H1 (cell line): ENCODE results near the gene SAPCD1. TPM values are rescaled to one million over a fixed set of nuclear protein-coding genes. Genes with fewer than 3 reads are reported as not detected.

ENCODE experiments used
- CTCF ChIA-PET: fragments of 300-600 bp; sonication (Branson Sonifier 250); formaldehyde crosslinking; loops from one replicate; lab custom pipeline; 2021; ENCODE audit not compliant: partially characterized antibody; lab: Charles Lee
- POLR2A ChIA-PET: fragments of 300-600 bp; sonication (Branson Sonifier 250); formaldehyde crosslinking; loops from one replicate; lab custom pipeline; 2021; ENCODE audit warnings: inconsistent platforms; ENCODE audit not compliant: partially characterized antibody; lab: Charles Lee
- DNase-seq, 2 experiments: peaks; one replicate each; pipeline versions ENCODE4 v3.0.0 to v3.0.0-alpha.2; 2010 to 2022; ENCODE audit warnings: low spot score in 2 of 2, low read depth in 1 of 2, mixed read lengths in 1 of 2
- FAIRE-seq: peaks from 2 replicates; lab custom pipeline; 2011; peaks lifted over from hg19 to GRCh38; lab: Jason Lieb, UNC
- H2AFZ ChIP-seq: 2 replicates; pipeline ENCODE4 v1.8.1; 2012; ENCODE audit warnings: low read length, inconsistent platforms
- H2AK5ac ChIP-seq: 2 replicates; pipeline ENCODE4 v1.6.1; 2013; ENCODE audit warnings: low read depth, low read length
- H2BK120ac ChIP-seq: replicated peaks from 2 replicates; pipeline ENCODE3; 2013; ENCODE audit warnings: low read depth, low read length, inconsistent platforms
- H2BK12ac ChIP-seq: 2 replicates; pipeline ENCODE4 v1.6.1; 2013; ENCODE audit warnings: low read depth, low read length
- H2BK15ac ChIP-seq: 2 replicates; pipeline ENCODE4 v1.6.1; 2013; ENCODE audit warnings: low read length
- H2BK20ac ChIP-seq: 2 replicates; pipeline ENCODE4 v1.6.1; 2013; ENCODE audit warnings: low read length
- H2BK5ac ChIP-seq: 2 replicates; pipeline ENCODE4 v1.6.1; 2013; ENCODE audit warnings: low read depth, low read length
- H3K14ac ChIP-seq: 2 replicates; pipeline ENCODE4 v1.6.1; 2013; ENCODE audit warnings: inconsistent platforms; ENCODE audit not compliant: insufficient read length
- H3K18ac ChIP-seq: 2 replicates; pipeline ENCODE4 v1.6.1; 2013; ENCODE audit warnings: low read length; ENCODE audit errors: extremely low read depth
- H3K23ac ChIP-seq: 2 replicates; pipeline ENCODE4 v1.6.1; 2013; ENCODE audit warnings: inconsistent platforms; ENCODE audit not compliant: insufficient read length
- H3K23me2 ChIP-seq: 2 replicates; pipeline ENCODE4 v1.6.1; 2013; ENCODE audit warnings: low read depth, low read length
- H3K27ac ChIP-seq: 2 replicates; pipeline ENCODE4 v1.6.1; 2011; ENCODE audit warnings: low read depth, low read length, inconsistent platforms
- H3K27me3 ChIP-seq, 4 experiments: replicated peaks in 1 of 4; 1 replicate in 1 of 4; 2 replicates in 3 of 4; pipeline versions ENCODE4 v1.6.1 to v1.8.1; 2011 to 2013; ENCODE audit warnings: low read length in 3 of 4, mild to moderate bottlenecking in 3 of 4, inconsistent platforms in 2 of 4, mixed read lengths in 2 of 4, moderate library complexity in 1 of 4; ENCODE audit not compliant: control insufficient read depth in 3 of 4, insufficient read depth in 3 of 4; ENCODE audit errors: extremely low read depth in 1 of 4
- H3K36me3 ChIP-seq, 4 experiments: 2 replicates each; pipeline versions ENCODE4 v1.6.1 to v1.8.1; 2011 to 2013; ENCODE audit warnings: mild to moderate bottlenecking in 4 of 4, low read length in 3 of 4, moderate library complexity in 2 of 4, control low read depth in 1 of 4, inconsistent platforms in 1 of 4; ENCODE audit not compliant: insufficient read depth in 4 of 4, control insufficient read depth in 2 of 4
- H3K4ac ChIP-seq: replicated peaks from 2 replicates; pipeline ENCODE3; 2013; ENCODE audit warnings: low read length, low read depth, mixed read lengths, inconsistent platforms; ENCODE audit not compliant: insufficient read length
- H3K4me1 ChIP-seq, 4 experiments: replicated peaks in 1 of 4; 1 replicate in 1 of 4; 2 replicates in 3 of 4; pipeline versions ENCODE4 v1.6.1 to v1.8.1; 2011 to 2013; ENCODE audit warnings: low read length in 3 of 4, inconsistent platforms in 2 of 4, mixed read lengths in 1 of 4; ENCODE audit not compliant: insufficient read depth in 4 of 4, control insufficient read depth in 3 of 4
- H3K4me2 ChIP-seq, 2 experiments: 2 replicates each; pipeline versions ENCODE4 v1.6.1 to v1.8.1; 2011 to 2013; ENCODE audit warnings: low read depth in 2 of 2, low read length in 2 of 2, control low read depth in 1 of 2, inconsistent platforms in 1 of 2, mild to moderate bottlenecking in 1 of 2; ENCODE audit not compliant: insufficient read depth in 1 of 2
- H3K4me3 ChIP-seq, 4 experiments: fragments of 200-600, 300-600 bp in 1 of 4; sonication (generic), shearing (Covaris generic), sonication (Bioruptor Twin) in 1 of 4; 2 replicates each; pipeline versions ENCODE4 v1.5.1 to v1.8.1; 2011 to 2016; ENCODE audit warnings: low read length in 4 of 4, low read depth in 3 of 4, control low read depth in 2 of 4, inconsistent platforms in 2 of 4, mild to moderate bottlenecking in 2 of 4, mixed read lengths in 1 of 4, moderate library complexity in 1 of 4; ENCODE audit not compliant: insufficient read depth in 2 of 4; ENCODE audit errors: extremely low read depth in 1 of 4
- H3K56ac ChIP-seq: replicated peaks from 2 replicates; pipeline ENCODE3; 2013; ENCODE audit warnings: low read depth, mild to moderate bottlenecking, mixed read lengths, low read length, inconsistent platforms; ENCODE audit not compliant: insufficient read length
- H3K79me1 ChIP-seq: 2 replicates; pipeline ENCODE4 v1.6.1; 2013; ENCODE audit warnings: low read depth, low read length, control low read depth
- H3K79me2 ChIP-seq, 2 experiments: 2 replicates each; pipeline versions ENCODE4 v1.6.1 to v1.8.1; 2012 to 2013; ENCODE audit warnings: low read length in 2 of 2, mild to moderate bottlenecking in 2 of 2, inconsistent platforms in 1 of 2; ENCODE audit not compliant: insufficient read depth in 2 of 2, control insufficient read depth in 1 of 2
- H3K9ac ChIP-seq, 4 experiments: replicated peaks in 1 of 4; 1 replicate in 1 of 4; 2 replicates in 3 of 4; pipeline versions ENCODE4 v1.6.1 to v1.8.1; 2011 to 2013; ENCODE audit warnings: low read depth in 3 of 4, low read length in 3 of 4, control low read depth in 2 of 4, mild to moderate bottlenecking in 2 of 4, moderate library complexity in 2 of 4, inconsistent platforms in 1 of 4; ENCODE audit errors: extremely low read depth in 1 of 4
- H3K9me3 ChIP-seq, 2 experiments: 2 replicates each; pipeline versions ENCODE4 v1.6.1 to v1.8.1; 2012 to 2013; ENCODE audit warnings: mild to moderate bottlenecking in 2 of 2, moderate library complexity in 2 of 2, control low read depth in 1 of 2, inconsistent platforms in 1 of 2, low read depth in 1 of 2, low read length in 1 of 2, mixed read lengths in 1 of 2; ENCODE audit not compliant: insufficient read depth in 2 of 2
- H4K20me1 ChIP-seq, 2 experiments: replicated peaks in 1 of 2; 2 replicates each; pipeline versions ENCODE3 to v1.8.1; 2011 to 2013; ENCODE audit warnings: inconsistent platforms in 2 of 2, low read length in 2 of 2, mild to moderate bottlenecking in 1 of 2; ENCODE audit not compliant: insufficient read depth in 2 of 2, control insufficient read depth in 1 of 2
- H4K5ac ChIP-seq: 2 replicates; pipeline ENCODE4 v1.6.1; 2013; ENCODE audit warnings: low read length, low read depth, mixed read lengths, inconsistent platforms; ENCODE audit not compliant: insufficient read length
- H4K8ac ChIP-seq: 2 replicates; pipeline ENCODE4 v1.8.0; 2013; ENCODE audit warnings: mild to moderate bottlenecking, moderate library complexity, low read length, inconsistent platforms; ENCODE audit not compliant: insufficient read depth; ENCODE audit errors: extremely low read depth
- H4K91ac ChIP-seq: replicated peaks from 2 replicates; pipeline ENCODE3; 2013; ENCODE audit warnings: low read length, mixed read lengths, inconsistent platforms; ENCODE audit not compliant: insufficient read length
- BACH1 ChIP-seq: IDR thresholded peaks from 2 replicates; pipeline ENCODE4 v1.6.1; 2012; ENCODE audit warnings: low read length, improper control_type of control experiment
- CEBPB ChIP-seq: IDR thresholded peaks from 2 replicates; pipeline ENCODE4 v1.6.1; 2012; ENCODE audit warnings: low read depth, low read length
- HDAC6 ChIP-seq: IDR thresholded peaks from one replicate; pipeline ENCODE4 v1.7.1; 2012; ENCODE audit warnings: low read depth, mild to moderate bottlenecking, inconsistent platforms, low read length, moderate library complexity
- JUN ChIP-seq: IDR thresholded peaks from 2 replicates; pipeline ENCODE4 v1.6.1; 2011; ENCODE audit warnings: low read depth, mild to moderate bottlenecking, improper control_type of control experiment, low read length
- KDM1A ChIP-seq: fragments of 200-600, 300-600 bp; sonication (generic); IDR thresholded peaks from 2 replicates; pipeline ENCODE4 v1.7.1; 2016; ENCODE audit warnings: mild to moderate bottlenecking, low read length, borderline replicate concordance
- RAD21 ChIP-seq, 2 experiments: IDR thresholded peaks in 1 of 2; conservative IDR thresholded peaks in 1 of 2; 2 replicates each; pipeline ENCODE4 v1.6.1; 2011; ENCODE audit warnings: low read depth in 2 of 2, low read length in 2 of 2, improper control_type of control experiment in 1 of 2, inconsistent platforms in 1 of 2, mild to moderate bottlenecking in 1 of 2, moderate library complexity in 1 of 2
- SP2 ChIP-seq: IDR thresholded peaks from 2 replicates; pipeline ENCODE4 v1.6.1; 2012; ENCODE audit warnings: mild to moderate bottlenecking, low read length, inconsistent platforms
- SP4 ChIP-seq: IDR thresholded peaks from 2 replicates; pipeline ENCODE4 v1.6.1; 2012; ENCODE audit warnings: low read length, inconsistent platforms
- TEAD4 ChIP-seq: IDR thresholded peaks from 2 replicates; pipeline ENCODE4 v1.6.1; 2012; ENCODE audit warnings: low read depth, low read length, inconsistent platforms, mixed read lengths
- ZNF274 ChIP-seq: IDR thresholded peaks from 2 replicates; pipeline ENCODE4 v1.7.0; 2012; ENCODE audit warnings: low read length, borderline replicate concordance; ENCODE audit errors: extremely low read depth
- WGBS, 2 experiments: shearing (Covaris generic) in 1 of 2; methylation state at CpG; one replicate each; pipeline versions ENCODE4 v1.1.6 to v1.1.7; 2013 to 2015; ENCODE audit warnings: low lambda C conversion rate in 2 of 2, mixed read lengths in 2 of 2, inconsistent platforms in 1 of 2, low coverage in 1 of 2, missing lambda C conversion rate in 1 of 2; ENCODE audit not compliant: insufficient replicate concordance in 2 of 2, insufficient coverage in 1 of 2, insufficient read length in 1 of 2; ENCODE audit errors: extremely low coverage in 1 of 2, missing lambda C conversion rate in 1 of 2; 5-methylcytosine and 5-hydroxymethylcytosine counted together
- polyA plus RNA-seq, 7 experiments: library from polyadenylated mRNA; depleted of rRNA in 3 of 7; stranded (reverse) in 5 of 7; unstranded in 2 of 7; fragments of >200 nt in 5 of 7; fragments of 200-250 nt in 2 of 7; gene quantifications; 1 replicate in 5 of 7; 2 replicates in 1 of 7; 4 replicates in 1 of 7; pipeline versions ENCODE4 v1.2.1 to v1.2.3, GENCODE V29; 2011 to 2013; ENCODE audit warnings: missing spikeins in 2 of 7, mixed read lengths in 2 of 7
- total RNA-seq: library from RNA; stranded (reverse); fragmentation: NEBNext Ultra II Directional; extraction: Animal tissue kit (Norgen Biotek cat#: 25700); gene quantifications from 2 replicates; pipeline ENCODE4 v1.2.1, GENCODE V29; 2021
- TF ChIP-seq, protein P1 (sequence below), 3 experiments: IDR thresholded peaks; 1 replicate in 2 of 3; 2 replicates in 1 of 3; pipeline versions ENCODE4 v1.5.1 to v1.6.1; 2011; ENCODE audit warnings: low read length in 3 of 3, mild to moderate bottlenecking in 3 of 3, inconsistent platforms in 2 of 3, low read depth in 1 of 3, moderate library complexity in 1 of 3; ENCODE audit not compliant: insufficient read depth in 1 of 3; ENCODE audit errors: control extremely low read depth in 1 of 3

Gene SAPCD1
- total and polyA plus RNA-seq, 2 of the 8 experiments (the other 6 are each of a cell fraction or from before 2014, with no cell fraction given): 3.1 to 5.9 TPM

DNA sequence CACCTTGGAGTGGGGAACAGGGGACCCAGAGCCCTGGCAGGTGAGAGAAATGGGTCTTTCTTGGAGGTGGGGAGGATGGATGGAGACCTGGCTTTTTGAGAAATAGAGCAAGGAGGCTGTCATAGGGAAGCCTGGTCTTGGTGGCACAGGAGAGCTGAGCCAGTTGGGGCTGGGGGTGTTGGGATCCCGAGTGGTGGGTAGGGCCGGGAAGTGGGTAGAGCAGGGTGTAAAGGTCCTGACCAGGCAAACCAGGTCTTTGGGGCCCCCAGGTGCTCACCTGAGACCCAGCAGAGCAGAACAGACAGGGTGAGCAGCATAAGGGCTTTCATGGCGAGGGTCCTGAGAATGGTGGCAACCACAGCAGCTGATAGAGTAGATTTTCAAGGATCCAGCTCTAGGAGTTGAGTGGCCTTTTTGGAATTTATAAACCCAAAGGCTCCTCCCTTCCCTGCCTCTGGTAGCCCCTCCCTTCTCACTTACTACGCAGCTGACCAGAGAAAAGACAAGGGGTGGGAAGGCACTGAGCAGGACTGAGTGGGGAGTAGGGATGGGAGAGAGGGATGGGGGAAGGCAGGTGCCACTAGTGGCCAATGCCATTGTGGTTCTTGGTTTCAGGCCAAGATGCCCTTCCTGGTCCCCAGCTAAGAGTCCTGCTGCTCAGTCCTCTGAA, 41.0 kb upstream of the SAPCD1 start, which contains the start of gene LY6G6C:
TSS of gene LY6G6C (minus strand) at position 396 of the 670 bp plus-strand sequence. CDS start at position 329, 67 bp downstream.
- Histone ChIP-seq H4K8ac (no peak within 1 kb of the TSS), H3K79me2 (no peaks in the 10 kb centered on the region), H3K18ac (no peak within 1 kb of the TSS), H3K36me3 (peaks cover 0 to 3% (median 0%) of the 10 kb centered on the region in 4 experiments; a peak in 3 of 8 replicates), H2BK5ac (no peak within 1 kb of the TSS), H2BK120ac (no peak within 1 kb of the TSS), H3K9ac (no peak within 1 kb of the TSS), H3K79me1 (no peaks in the 10 kb centered on the region), H2AK5ac (no peak within 1 kb of the TSS), H3K27ac (no peak within 1 kb of the TSS), H3K27me3 (no peaks in the 10 kb centered on the region), H2BK15ac (no peak within 1 kb of the TSS), H4K91ac (no peak within 1 kb of the TSS), H3K4me3 (no peak within 1 kb of the TSS), H2AFZ (no peak within 1 kb of the TSS), H2BK12ac (no peak within 1 kb of the TSS), H4K5ac (no peak within 1 kb of the TSS), H3K14ac (no peak within 1 kb of the TSS), H4K20me1 (no peaks in the 10 kb centered on the region), H3K4me1 (peaks cover 0 to 16% (median 15%) of the 10 kb centered on the region in 4 experiments; a peak in 6 of 7 replicates), H3K23ac (no peak within 1 kb of the TSS), H3K23me2 (no peaks in the 10 kb centered on the region), H3K9me3 (no peaks in the 10 kb centered on the region), H3K56ac (no peak within 1 kb of the TSS), H3K4me2 (no peak within 1 kb of the TSS), H2BK20ac (no peak within 1 kb of the TSS), H3K4ac (no peak within 1 kb of the TSS)
- ChIA-PET CTCF (interaction anchor here (0.9 to 3.7 kb wide), 5 partner anchors 8 to 45 kb away, joined by 3 to 18 read pairs (median 4); no protein-coding TSS in a partner anchor), POLR2A (interaction anchor here (0.6 to 7.2 kb wide), 8 partner anchors 9 to 180 kb away, joined by 3 to 73 read pairs (median 4); partner anchors contain the start of genes ABHD16A, CLIC1, DDX39B and GPANK1)
- WGBS, 2 experiments: 84% methylated on average over 4 of the region's 4 CpGs; no CpG with 5 or more reads in 1 of the 2 experiments
- no peak for TF ChIP-seq ZNF274
- no peak for TF ChIP-seq SP2
- no peak for TF ChIP-seq BACH1
- TF ChIP-seq HDAC6: no peak
- no peak for TF ChIP-seq JUN
- TF ChIP-seq KDM1A: no peak
- TF ChIP-seq TEAD4: no peak
- TF ChIP-seq, protein P1, sequence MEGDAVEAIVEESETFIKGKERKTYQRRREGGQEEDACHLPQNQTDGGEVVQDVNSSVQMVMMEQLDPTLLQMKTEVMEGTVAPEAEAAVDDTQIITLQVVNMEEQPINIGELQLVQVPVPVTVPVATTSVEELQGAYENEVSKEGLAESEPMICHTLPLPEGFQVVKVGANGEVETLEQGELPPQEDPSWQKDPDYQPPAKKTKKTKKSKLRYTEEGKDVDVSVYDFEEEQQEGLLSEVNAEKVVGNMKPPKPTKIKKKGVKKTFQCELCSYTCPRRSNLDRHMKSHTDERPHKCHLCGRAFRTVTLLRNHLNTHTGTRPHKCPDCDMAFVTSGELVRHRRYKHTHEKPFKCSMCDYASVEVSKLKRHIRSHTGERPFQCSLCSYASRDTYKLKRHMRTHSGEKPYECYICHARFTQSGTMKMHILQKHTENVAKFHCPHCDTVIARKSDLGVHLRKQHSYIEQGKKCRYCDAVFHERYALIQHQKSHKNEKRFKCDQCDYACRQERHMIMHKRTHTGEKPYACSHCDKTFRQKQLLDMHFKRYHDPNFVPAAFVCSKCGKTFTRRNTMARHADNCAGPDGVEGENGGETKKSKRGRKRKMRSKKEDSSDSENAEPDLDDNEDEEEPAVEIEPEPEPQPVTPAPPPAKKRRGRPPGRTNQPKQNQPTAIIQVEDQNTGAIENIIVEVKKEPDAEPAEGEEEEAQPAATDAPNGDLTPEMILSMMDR (IDR thresholded peaks at IDR 0.05; ENCODE audit: control extremely low read depth in 1 of 3, insufficient read depth in 1 of 3, low read depth in 1 of 3, low read length in 3 of 3): no peak
- no peak for TF ChIP-seq SP4
- no peak for TF ChIP-seq CEBPB
- TF ChIP-seq RAD21 (IDR thresholded peaks at IDR 0.05 in 1 of 2, conservative IDR thresholded peaks at IDR 0.05 in 1 of 2; ENCODE audit: low read depth in 2 of 2, low read length in 2 of 2): no peak
- no peak for FAIRE-seq
- DNase-seq: no peak
